ENCODE results near the gene KCTD2. TPM values are rescaled to one million over a fixed set of nuclear protein-coding genes. Genes with fewer than 3 reads are reported as not detected.

KCTD2 gene
- total and polyA plus RNA-seq, 9 of the 15 experiments (the other 6 are each of a cell fraction or from before 2014, with no cell fraction given): 1.7 to 32.9 (median 15.8) TPM

- TF ChIP-seq NR2C2 (CRISPR knock-in tag; IDR thresholded peaks at IDR 0.05) (no peak), NR2C2 (tag; IDR thresholded peaks at IDR 0.05) (no peak), KDM2B (CRISPR knock-in tag; IDR thresholded peaks at IDR 0.05) (no peak), NFE2 (IDR thresholded peaks at IDR 0.05; ENCODE audit: low read depth) (no peak), HLTF (IDR thresholded peaks at IDR 0.05) (no peak), THRA (IDR thresholded peaks at IDR 0.05) (no peak), SP1 (CRISPR knock-in tag; IDR thresholded peaks at IDR 0.05) (peak; percentile 43; the same call in 1 of the 2 replicates), MCM2 (IDR thresholded peaks at IDR 0.05; ENCODE audit: low read depth) (no peak), ZNF830 (CRISPR knock-in tag; IDR thresholded peaks at IDR 0.05) (no peak)
- TF ChIP-seq, protein P1, sequence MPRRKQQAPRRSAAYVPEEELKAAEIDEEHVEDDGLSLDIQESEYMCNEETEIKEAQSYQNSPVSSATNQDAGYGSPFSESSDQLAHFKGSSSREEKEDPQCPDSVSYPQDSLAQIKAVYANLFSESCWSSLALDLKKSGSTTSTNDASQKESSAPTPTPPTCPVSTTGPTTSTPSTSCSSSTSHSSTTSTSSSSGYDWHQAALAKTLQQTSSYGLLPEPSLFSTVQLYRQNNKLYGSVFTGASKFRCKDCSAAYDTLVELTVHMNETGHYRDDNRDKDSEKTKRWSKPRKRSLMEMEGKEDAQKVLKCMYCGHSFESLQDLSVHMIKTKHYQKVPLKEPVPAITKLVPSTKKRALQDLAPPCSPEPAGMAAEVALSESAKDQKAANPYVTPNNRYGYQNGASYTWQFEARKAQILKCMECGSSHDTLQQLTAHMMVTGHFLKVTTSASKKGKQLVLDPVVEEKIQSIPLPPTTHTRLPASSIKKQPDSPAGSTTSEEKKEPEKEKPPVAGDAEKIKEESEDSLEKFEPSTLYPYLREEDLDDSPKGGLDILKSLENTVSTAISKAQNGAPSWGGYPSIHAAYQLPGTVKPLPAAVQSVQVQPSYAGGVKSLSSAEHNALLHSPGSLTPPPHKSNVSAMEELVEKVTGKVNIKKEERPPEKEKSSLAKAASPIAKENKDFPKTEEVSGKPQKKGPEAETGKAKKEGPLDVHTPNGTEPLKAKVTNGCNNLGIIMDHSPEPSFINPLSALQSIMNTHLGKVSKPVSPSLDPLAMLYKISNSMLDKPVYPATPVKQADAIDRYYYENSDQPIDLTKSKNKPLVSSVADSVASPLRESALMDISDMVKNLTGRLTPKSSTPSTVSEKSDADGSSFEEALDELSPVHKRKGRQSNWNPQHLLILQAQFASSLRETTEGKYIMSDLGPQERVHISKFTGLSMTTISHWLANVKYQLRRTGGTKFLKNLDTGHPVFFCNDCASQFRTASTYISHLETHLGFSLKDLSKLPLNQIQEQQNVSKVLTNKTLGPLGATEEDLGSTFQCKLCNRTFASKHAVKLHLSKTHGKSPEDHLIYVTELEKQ (CRISPR knock-in tag; IDR thresholded peaks at IDR 0.05): no peak
- TF ChIP-seq, protein P2, sequence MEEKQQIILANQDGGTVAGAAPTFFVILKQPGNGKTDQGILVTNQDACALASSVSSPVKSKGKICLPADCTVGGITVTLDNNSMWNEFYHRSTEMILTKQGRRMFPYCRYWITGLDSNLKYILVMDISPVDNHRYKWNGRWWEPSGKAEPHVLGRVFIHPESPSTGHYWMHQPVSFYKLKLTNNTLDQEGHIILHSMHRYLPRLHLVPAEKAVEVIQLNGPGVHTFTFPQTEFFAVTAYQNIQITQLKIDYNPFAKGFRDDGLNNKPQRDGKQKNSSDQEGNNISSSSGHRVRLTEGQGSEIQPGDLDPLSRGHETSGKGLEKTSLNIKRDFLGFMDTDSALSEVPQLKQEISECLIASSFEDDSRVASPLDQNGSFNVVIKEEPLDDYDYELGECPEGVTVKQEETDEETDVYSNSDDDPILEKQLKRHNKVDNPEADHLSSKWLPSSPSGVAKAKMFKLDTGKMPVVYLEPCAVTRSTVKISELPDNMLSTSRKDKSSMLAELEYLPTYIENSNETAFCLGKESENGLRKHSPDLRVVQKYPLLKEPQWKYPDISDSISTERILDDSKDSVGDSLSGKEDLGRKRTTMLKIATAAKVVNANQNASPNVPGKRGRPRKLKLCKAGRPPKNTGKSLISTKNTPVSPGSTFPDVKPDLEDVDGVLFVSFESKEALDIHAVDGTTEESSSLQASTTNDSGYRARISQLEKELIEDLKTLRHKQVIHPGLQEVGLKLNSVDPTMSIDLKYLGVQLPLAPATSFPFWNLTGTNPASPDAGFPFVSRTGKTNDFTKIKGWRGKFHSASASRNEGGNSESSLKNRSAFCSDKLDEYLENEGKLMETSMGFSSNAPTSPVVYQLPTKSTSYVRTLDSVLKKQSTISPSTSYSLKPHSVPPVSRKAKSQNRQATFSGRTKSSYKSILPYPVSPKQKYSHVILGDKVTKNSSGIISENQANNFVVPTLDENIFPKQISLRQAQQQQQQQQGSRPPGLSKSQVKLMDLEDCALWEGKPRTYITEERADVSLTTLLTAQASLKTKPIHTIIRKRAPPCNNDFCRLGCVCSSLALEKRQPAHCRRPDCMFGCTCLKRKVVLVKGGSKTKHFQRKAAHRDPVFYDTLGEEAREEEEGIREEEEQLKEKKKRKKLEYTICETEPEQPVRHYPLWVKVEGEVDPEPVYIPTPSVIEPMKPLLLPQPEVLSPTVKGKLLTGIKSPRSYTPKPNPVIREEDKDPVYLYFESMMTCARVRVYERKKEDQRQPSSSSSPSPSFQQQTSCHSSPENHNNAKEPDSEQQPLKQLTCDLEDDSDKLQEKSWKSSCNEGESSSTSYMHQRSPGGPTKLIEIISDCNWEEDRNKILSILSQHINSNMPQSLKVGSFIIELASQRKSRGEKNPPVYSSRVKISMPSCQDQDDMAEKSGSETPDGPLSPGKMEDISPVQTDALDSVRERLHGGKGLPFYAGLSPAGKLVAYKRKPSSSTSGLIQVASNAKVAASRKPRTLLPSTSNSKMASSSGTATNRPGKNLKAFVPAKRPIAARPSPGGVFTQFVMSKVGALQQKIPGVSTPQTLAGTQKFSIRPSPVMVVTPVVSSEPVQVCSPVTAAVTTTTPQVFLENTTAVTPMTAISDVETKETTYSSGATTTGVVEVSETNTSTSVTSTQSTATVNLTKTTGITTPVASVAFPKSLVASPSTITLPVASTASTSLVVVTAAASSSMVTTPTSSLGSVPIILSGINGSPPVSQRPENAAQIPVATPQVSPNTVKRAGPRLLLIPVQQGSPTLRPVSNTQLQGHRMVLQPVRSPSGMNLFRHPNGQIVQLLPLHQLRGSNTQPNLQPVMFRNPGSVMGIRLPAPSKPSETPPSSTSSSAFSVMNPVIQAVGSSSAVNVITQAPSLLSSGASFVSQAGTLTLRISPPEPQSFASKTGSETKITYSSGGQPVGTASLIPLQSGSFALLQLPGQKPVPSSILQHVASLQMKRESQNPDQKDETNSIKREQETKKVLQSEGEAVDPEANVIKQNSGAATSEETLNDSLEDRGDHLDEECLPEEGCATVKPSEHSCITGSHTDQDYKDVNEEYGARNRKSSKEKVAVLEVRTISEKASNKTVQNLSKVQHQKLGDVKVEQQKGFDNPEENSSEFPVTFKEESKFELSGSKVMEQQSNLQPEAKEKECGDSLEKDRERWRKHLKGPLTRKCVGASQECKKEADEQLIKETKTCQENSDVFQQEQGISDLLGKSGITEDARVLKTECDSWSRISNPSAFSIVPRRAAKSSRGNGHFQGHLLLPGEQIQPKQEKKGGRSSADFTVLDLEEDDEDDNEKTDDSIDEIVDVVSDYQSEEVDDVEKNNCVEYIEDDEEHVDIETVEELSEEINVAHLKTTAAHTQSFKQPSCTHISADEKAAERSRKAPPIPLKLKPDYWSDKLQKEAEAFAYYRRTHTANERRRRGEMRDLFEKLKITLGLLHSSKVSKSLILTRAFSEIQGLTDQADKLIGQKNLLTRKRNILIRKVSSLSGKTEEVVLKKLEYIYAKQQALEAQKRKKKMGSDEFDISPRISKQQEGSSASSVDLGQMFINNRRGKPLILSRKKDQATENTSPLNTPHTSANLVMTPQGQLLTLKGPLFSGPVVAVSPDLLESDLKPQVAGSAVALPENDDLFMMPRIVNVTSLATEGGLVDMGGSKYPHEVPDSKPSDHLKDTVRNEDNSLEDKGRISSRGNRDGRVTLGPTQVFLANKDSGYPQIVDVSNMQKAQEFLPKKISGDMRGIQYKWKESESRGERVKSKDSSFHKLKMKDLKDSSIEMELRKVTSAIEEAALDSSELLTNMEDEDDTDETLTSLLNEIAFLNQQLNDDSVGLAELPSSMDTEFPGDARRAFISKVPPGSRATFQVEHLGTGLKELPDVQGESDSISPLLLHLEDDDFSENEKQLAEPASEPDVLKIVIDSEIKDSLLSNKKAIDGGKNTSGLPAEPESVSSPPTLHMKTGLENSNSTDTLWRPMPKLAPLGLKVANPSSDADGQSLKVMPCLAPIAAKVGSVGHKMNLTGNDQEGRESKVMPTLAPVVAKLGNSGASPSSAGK (IDR thresholded peaks at IDR 0.05): no peak
Measured at GRCh38 chr17:75113798-75114551, 67.0 kb downstream of the KCTD2 start (continued).
